ENCODE results near the gene GJA3. TPM values are rescaled to one million over a fixed set of nuclear protein-coding genes. Genes with fewer than 3 reads are reported as not detected.
A peak's percentile ranks its signal among the peaks of the same experiment; 100 is the strongest.

Gene GJA3
- total and polyA plus RNA-seq, 2 of the 4 experiments (the other 2 are of a cell fraction), result 1.5 to 2.7 TPM

- no peak overlapping the region for H2AK9ac ChIP-seq (replicated peaks; ENCODE audit: low read depth, low read length, poor library complexity)
- H3K27me3 ChIP-seq (ENCODE audit: control insufficient read depth, insufficient read depth, low read length), result peaks cover 10% of the 10 kb centered on the region
- no peak overlapping the region for H3K23ac ChIP-seq (ENCODE audit: low read depth, low read length)
- H2BK120ac ChIP-seq (ENCODE audit: low read depth, low read length), result no peak overlapping the region
- no peaks in the 10 kb centered on the region for H3K79me1 ChIP-seq (ENCODE audit: low read depth in 1 of 2, low read length in 2 of 2)
- intact Hi-C loops (cut with micrococcal nuclease) (no loop called here), in situ Hi-C loops (cut with MboI; ENCODE audit: low sequenced_read_pairs) (no loop called here), dilution Hi-C loops (cut with HindIII; ENCODE audit: low sequenced_read_pairs, unreplicated experiment) (no loop called here)
- H3K9ac ChIP-seq (ENCODE audit: low read depth, low read length), result no peak overlapping the region
- ATAC-seq (ENCODE audit: low read depth), result no peak
- H3K4me3 ChIP-seq (ENCODE audit: insufficient read depth, low read depth, low read length), result no peak overlapping the region
- no peak overlapping the region for H4K5ac ChIP-seq (ENCODE audit: low read depth, low read length)
- H4K20me1 ChIP-seq (ENCODE audit: insufficient read depth, low read length), result no peaks in the 10 kb centered on the region
- no peak overlapping the region for H3K56ac ChIP-seq (ENCODE audit: extremely low read depth, insufficient read depth, low read length)
- H3K18ac ChIP-seq (ENCODE audit: low read depth, low read length), result no peak overlapping the region
- no peak overlapping the region for H2BK5ac ChIP-seq (ENCODE audit: low read depth, low read length, poor library complexity, severe bottlenecking)
- H3K14ac ChIP-seq (replicated peaks; ENCODE audit: low read depth, low read length), result no peak overlapping the region
- no peaks in the 10 kb centered on the region for H3K9me3 ChIP-seq (ENCODE audit: control insufficient read depth, insufficient read depth, low read length)
- H3K36me3 ChIP-seq (ENCODE audit: control insufficient read depth, insufficient read depth, low read length), result peaks cover 1% of the 10 kb centered on the region; the same call in 1 of the 2 replicates
- H2BK15ac ChIP-seq (ENCODE audit: low read depth, low read length), result no peak overlapping the region
- ChIA-PET CTCF (no interaction called here), POLR2A (ENCODE audit: unreplicated experiment) (no interaction called here)
- H2AK5ac ChIP-seq (ENCODE audit: low read depth, low read length), result no peak overlapping the region
- H4K8ac ChIP-seq (ENCODE audit: low read depth in 2 of 2, low read length in 2 of 2), result no peak overlapping the region
- no TSS peak for BruUV-seq (replicated peaks)
- H2BK20ac ChIP-seq (ENCODE audit: low read depth, low read length), result no peak overlapping the region
- WGBS, 2 experiments (ENCODE audit: extremely low coverage in 2 of 2, insufficient read length in 1 of 2), result 87% methylated on average over 6 of the region's 16 CpGs; no CpG with 5 or more reads in 1 of the 2 experiments
- DNase-seq, result no peak
- no peak overlapping the region for H4K91ac ChIP-seq (ENCODE audit: insufficient read depth, low read depth, low read length)
- no peaks in the 10 kb centered on the region for H3K4me1 ChIP-seq (ENCODE audit: control insufficient read depth, insufficient read depth, low read length)
- TF ChIP-seq CHD1 (IDR thresholded peaks at IDR 0.05; ENCODE audit: low read depth, low read length) (no peak), CEBPB (IDR thresholded peaks at IDR 0.05; ENCODE audit: low read depth, low read length) (no peak), MAZ (IDR thresholded peaks at IDR 0.05; ENCODE audit: borderline replicate concordance, low read depth, low read length) (no peak), CTCF (conservative IDR thresholded peaks at IDR 0.05; ENCODE audit: low read depth, low read length) (no peak), SMC3 (IDR thresholded peaks at IDR 0.05; ENCODE audit: low read depth, low read length) (no peak), BHLHE40 (IDR thresholded peaks at IDR 0.05; ENCODE audit: low read depth, low read length) (no peak), RFX5 (IDR thresholded peaks at IDR 0.05; ENCODE audit: low read depth, low read length) (no peak), FOS (IDR thresholded peaks at IDR 0.05; ENCODE audit: low read depth, low read length) (no peak), POLR2A (IDR thresholded peaks at IDR 0.05; ENCODE audit: low read depth, low read length) (no peak), NFE2L2 (IDR thresholded peaks at IDR 0.05; ENCODE audit: low read depth, low read length) (no peak)
- H3K4ac ChIP-seq (ENCODE audit: low read depth, low read length), result no peak overlapping the region
- H3K9me1 ChIP-seq (ENCODE audit: insufficient read depth, low read length), result no peaks in the 10 kb centered on the region
- H3K27ac ChIP-seq (ENCODE audit: insufficient read depth, low read length), result no peak overlapping the region
- H3K4me2 ChIP-seq (ENCODE audit: low read depth, low read length), result no peak overlapping the region
- peak overlapping the region; percentile 46 for H2AFZ ChIP-seq (replicated peaks; ENCODE audit: low read length, poor library complexity)
Measured at GRCh38 chr13:20148501-20149183, 12.2 kb downstream of the GJA3 start.
